Karpas-422 (cell line): ENCODE measurements around the gene ITPR3. TPM values are rescaled to one million over a fixed set of nuclear protein-coding genes. Genes with fewer than 3 reads are reported as not detected.
A peak's percentile ranks its signal among the peaks of the same experiment; 100 is the strongest.

Source experiments
- DNase-seq: peaks from one replicate; pipeline ENCODE4 v3.0.0-alpha.2; 2015
- H2AFZ ChIP-seq: fragments of 200-600 bp; sonication (generic); 2 replicates; pipeline ENCODE4 v1.6.1; 2014; ENCODE audit warnings: antibody characterized with exemption, low read length, mixed read lengths
- H3K27ac ChIP-seq: fragments of 200-600 bp; sonication (generic); 2 replicates; pipeline ENCODE4 v1.5.1; 2014; ENCODE audit warnings: mild to moderate bottlenecking, low read length, moderate library complexity
- H3K27me3 ChIP-seq: fragments of 200-600 bp; sonication (generic); 2 replicates; pipeline ENCODE4 v1.6.1; 2014; ENCODE audit warnings: low read length, mixed read lengths
- H3K36me3 ChIP-seq: fragments of 200-600 bp; sonication (generic); 2 replicates; pipeline ENCODE4 v1.6.1; 2014; ENCODE audit warnings: low read length, mixed read lengths; ENCODE audit not compliant: insufficient read depth
- H3K4me1 ChIP-seq: fragments of 200-600 bp; sonication (generic); 2 replicates; pipeline ENCODE4 v1.6.1; 2014; ENCODE audit warnings: mild to moderate bottlenecking, low read length, mixed read lengths
- H3K4me2 ChIP-seq: fragments of 200-600 bp; sonication (generic); 2 replicates; pipeline ENCODE4 v1.6.1; 2014; ENCODE audit warnings: low read length, low read depth, mild to moderate bottlenecking; ENCODE audit not compliant: poor library complexity, severe bottlenecking
- H3K4me3 ChIP-seq: fragments of 200-600 bp; sonication (generic); 2 replicates; pipeline ENCODE4 v1.5.1; 2014; ENCODE audit warnings: mild to moderate bottlenecking, antibody characterized with exemption, low read length, mixed read lengths
- H3K79me2 ChIP-seq: fragments of 200-600 bp; sonication (generic); 2 replicates; pipeline ENCODE4 v1.6.1; 2014; ENCODE audit warnings: mild to moderate bottlenecking, low read length, mixed read lengths
- H3K9ac ChIP-seq: fragments of 200-600 bp; sonication (generic); 2 replicates; pipeline ENCODE4 v1.6.0; 2014; ENCODE audit warnings: low read length
- H3K9me2 ChIP-seq: fragments of 200-600 bp; sonication (generic), shearing (Covaris generic); replicated peaks from 2 replicates; pipeline ENCODE4 v1.6.0; 2014; ENCODE audit warnings: mild to moderate bottlenecking, low read length, moderate library complexity; ENCODE audit not compliant: insufficient read depth
- H3K9me3 ChIP-seq: fragments of 300-700, 200-600 bp; sonication (generic); 2 replicates; pipeline ENCODE4 v1.6.1; 2014; ENCODE audit warnings: low read length, mixed read lengths
- H4K20me1 ChIP-seq: fragments of 200-600 bp; sonication (generic); 2 replicates; pipeline ENCODE4 v1.6.1; 2014; ENCODE audit warnings: mild to moderate bottlenecking, antibody characterized with exemption, low read length, low read depth; ENCODE audit not compliant: insufficient read depth
- total RNA-seq: library from RNA; depleted of rRNA; stranded (reverse); fragments of >200 nt; shearing (Covaris generic); gene quantifications from 2 replicates; pipeline ENCODE4 v1.2.3, GENCODE V29; 2014; ENCODE audit warnings: low replicate concordance

The ITPR3 gene
- total RNA-seq, 1 experiment from 2014 or later, result 3.9 TPM

DNA sequence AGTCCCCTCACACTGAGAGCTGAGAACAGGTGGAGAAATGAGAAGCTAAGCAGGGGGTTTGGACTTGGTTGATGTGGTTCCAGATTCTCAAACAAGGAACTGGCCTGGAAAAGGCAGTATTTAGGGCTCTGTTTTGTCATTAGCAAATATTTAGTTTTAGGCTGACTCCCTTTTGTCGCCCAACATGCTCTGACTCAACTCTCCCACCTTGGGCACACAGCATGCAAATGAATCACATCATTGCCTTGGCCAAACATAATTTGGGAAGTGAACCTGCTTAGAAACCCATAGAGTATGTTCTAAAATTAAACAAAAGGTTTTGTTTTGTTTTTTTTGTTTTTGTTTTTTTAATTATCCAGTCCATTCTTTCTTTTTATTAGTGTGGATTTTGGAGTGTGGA is 99.9 kb downstream of the ITPR3 start:
- H3K79me2 ChIP-seq, result no peaks in the 10 kb centered on the region
- peak; percentile 57 for DNase-seq
- H3K4me2 ChIP-seq, result peak overlapping the region; percentile 50
- H3K9me2 ChIP-seq, result no peaks in the 10 kb centered on the region
- H3K27me3 ChIP-seq, result no peaks in the 10 kb centered on the region
- H3K36me3 ChIP-seq, result no peaks in the 10 kb centered on the region
- no peak overlapping the region for H2AFZ ChIP-seq
- H3K9me3 ChIP-seq, result no peaks in the 10 kb centered on the region
- H3K27ac ChIP-seq, result no peak overlapping the region
- peaks cover 9% of the 10 kb centered on the region; the same call in 1 of the 2 replicates for H4K20me1 ChIP-seq
- H3K4me1 ChIP-seq, result peaks cover 17% of the 10 kb centered on the region
- 0 out of 2 replicates have a peak overlapping the region, but pooled peaks have one; percentile 15 for H3K4me3 ChIP-seq
- H3K9ac ChIP-seq, result no peak overlapping the region

DNA sequence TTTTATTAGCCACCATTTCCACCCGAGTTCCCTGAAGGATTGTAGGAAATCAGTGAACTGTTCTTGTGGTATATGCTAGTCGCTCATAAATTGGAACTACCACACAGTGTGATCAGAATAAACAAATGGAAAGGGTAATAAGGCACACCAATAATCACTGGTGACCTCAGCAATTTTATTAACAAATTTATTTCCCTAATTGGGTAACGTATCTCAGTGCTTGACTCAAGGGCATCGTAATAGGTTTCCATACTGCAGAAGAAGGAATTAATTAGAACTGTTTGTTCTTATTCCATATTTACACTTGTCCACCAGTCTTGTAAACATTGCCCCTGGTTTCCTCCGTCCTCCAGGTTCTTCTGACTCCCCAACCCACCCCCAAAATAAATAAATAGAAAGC is 100.4 kb downstream of the ITPR3 start:
- H3K9me2 ChIP-seq, result no peaks in the 10 kb centered on the region
- H3K4me1 ChIP-seq, result peaks cover 17% of the 10 kb centered on the region
- H3K4me2 ChIP-seq, result peak overlapping the region; percentile 50
- H3K9ac ChIP-seq, result no peak overlapping the region
- no peak overlapping the region for H2AFZ ChIP-seq
- no peaks in the 10 kb centered on the region for H3K9me3 ChIP-seq
- 0 out of 2 replicates have a peak overlapping the region, but pooled peaks have one; percentile 15 for H3K4me3 ChIP-seq
- no peaks in the 10 kb centered on the region for H3K36me3 ChIP-seq
- H3K27ac ChIP-seq, result no peak overlapping the region
- H3K27me3 ChIP-seq, result no peaks in the 10 kb centered on the region
- H4K20me1 ChIP-seq, result peaks cover 9% of the 10 kb centered on the region; the same call in 1 of the 2 replicates
- peak; percentile 52 for DNase-seq
- no peaks in the 10 kb centered on the region for H3K79me2 ChIP-seq

DNA sequence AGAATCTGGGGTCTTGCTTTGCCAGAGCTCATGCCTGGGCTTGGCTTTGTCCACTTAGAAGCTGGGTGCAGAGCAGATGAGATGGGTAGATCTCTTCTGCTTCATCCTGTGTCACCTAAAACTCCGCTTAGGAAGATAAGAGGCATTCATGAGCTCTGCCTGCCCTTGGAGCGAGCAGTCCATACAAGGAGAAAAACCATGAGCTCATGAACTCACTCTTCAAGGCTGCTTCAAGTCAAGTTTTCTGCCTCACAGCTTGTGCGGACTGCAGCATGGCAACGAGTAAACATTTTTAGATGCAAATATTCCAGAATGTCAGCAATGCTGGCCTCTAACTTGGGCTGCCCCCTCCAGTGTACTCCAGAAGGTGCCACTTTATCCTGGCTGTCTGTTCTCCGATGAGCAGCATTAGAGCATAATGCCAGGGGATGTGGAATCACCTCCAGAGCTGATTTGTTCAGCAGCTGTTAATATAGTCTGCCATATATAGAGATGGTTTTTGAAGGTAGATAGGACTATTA is 101.0 kb downstream of the ITPR3 start:
- no peaks in the 10 kb centered on the region for H3K9me3 ChIP-seq
- no peaks in the 10 kb centered on the region for H3K79me2 ChIP-seq
- H3K27ac ChIP-seq, result no peak overlapping the region
- no peak overlapping the region for H3K9ac ChIP-seq
- no peak overlapping the region for H2AFZ ChIP-seq
- H3K36me3 ChIP-seq, result no peaks in the 10 kb centered on the region
- peak overlapping the region; percentile 50 for H3K4me2 ChIP-seq
- no peak for DNase-seq
- H3K27me3 ChIP-seq, result no peaks in the 10 kb centered on the region
- H3K4me3 ChIP-seq, result no peak overlapping the region
- H3K4me1 ChIP-seq, result peaks cover 18% of the 10 kb centered on the region
- peaks cover 10% of the 10 kb centered on the region; the same call in 1 of the 2 replicates for H4K20me1 ChIP-seq
- H3K9me2 ChIP-seq, result no peaks in the 10 kb centered on the region

DNA sequence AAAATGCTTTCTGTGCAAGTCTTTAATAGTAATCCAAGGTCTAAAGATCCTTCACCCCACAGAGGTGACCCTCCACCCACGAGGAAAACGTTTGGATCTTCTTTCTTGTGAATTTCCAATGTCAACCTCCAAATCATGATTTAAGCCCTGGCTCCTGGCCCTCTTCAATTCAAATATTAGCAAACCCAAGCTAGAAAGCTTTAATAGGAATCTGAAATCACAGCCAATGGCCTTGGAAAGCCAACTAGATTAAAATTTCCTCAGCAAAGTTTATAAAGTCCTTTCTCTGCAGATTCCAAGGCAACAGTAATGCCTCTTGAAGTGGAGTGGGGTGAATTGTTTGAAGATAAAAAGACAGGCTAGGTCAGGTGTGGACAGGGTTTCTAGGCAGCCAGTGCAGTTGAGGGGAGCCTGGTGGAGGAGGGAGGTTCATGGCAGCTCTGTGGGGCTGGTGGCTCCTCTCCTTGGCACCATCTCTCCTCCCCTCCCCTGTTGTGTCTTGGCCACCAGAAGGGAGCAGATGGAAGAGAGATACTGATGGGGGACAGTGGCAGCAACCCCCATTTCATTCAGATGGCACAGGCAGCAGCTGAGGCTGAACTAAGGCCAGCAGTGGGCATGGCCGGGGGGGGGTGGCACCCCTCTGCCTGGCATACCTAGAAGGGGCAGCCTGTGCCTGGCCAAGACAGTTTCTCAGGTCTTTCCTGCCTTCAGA is 102.4 kb downstream of the ITPR3 start:
- H3K27me3 ChIP-seq, result no peaks in the 10 kb centered on the region
- no peak overlapping the region for H3K27ac ChIP-seq

DNA sequence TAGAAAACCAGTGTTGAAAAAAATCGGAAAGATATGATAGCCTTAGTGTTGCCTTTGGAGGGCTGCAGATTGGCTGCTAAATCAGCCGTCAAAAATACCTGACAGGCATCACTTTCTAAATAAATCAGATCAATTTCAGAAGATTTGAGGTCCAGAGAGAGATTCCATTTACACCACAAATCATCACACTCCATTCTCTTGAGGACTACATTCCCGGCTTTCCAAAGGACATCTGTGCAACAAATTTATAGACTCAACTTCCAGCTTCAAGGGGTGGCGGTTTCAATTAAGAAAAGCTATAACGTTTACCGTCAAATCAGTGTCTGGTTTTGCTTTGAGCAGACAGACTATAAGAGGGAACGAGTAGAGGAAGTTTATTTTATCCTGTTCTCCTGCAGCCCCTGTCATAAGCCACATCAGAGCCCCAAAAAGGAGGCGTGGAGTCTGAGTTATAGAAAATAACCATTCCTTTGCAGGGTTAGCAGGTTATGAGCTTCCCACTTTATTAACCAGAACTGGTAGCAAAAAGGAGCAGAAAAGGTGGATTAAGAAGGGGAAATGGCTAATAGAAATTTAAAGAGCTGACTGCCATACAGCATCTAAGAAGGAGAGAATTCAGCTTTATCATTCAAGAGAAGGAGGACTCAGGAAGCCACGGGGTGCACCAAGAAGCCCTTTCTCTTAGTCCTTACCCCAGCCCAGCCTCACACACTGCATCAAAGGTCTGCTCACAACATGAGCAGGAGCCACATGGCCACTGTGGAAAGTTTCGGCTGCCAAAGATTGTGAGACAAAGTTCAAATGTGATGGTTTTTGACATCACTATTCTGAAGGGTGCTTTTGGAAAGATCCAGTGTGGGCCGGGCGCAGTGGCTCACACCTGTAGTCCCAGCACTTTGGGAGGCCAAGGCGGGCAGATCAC is 103.2 kb downstream of the ITPR3 start:
- H3K4me1 ChIP-seq, result peaks cover 25% of the 10 kb centered on the region
- H3K9me3 ChIP-seq, result no peaks in the 10 kb centered on the region
- peaks cover 14% of the 10 kb centered on the region; the same call in 1 of the 2 replicates for H4K20me1 ChIP-seq
- H3K79me2 ChIP-seq, result no peaks in the 10 kb centered on the region
- no peak overlapping the region for H3K4me2 ChIP-seq
- no peak overlapping the region for H3K9ac ChIP-seq
- H3K27ac ChIP-seq, result no peak overlapping the region
- no peaks in the 10 kb centered on the region for H3K9me2 ChIP-seq
- no peaks in the 10 kb centered on the region for H3K36me3 ChIP-seq
- no peak for DNase-seq
- H2AFZ ChIP-seq, result no peak overlapping the region
- no peaks in the 10 kb centered on the region for H3K27me3 ChIP-seq
- no peak overlapping the region for H3K4me3 ChIP-seq

More for the DNA sequence above, 102.4 kb downstream of the ITPR3 start:
- Histone ChIP-seq H3K4me2 (no peak overlapping the region), H4K20me1 (peaks cover 14% of the 10 kb centered on the region; the same call in 1 of the 2 replicates), H3K9me2 (no peaks in the 10 kb centered on the region), H3K79me2 (no peaks in the 10 kb centered on the region), H2AFZ (no peak overlapping the region), H3K9me3 (no peaks in the 10 kb centered on the region), H3K36me3 (no peaks in the 10 kb centered on the region), H3K9ac (no peak overlapping the region), H3K4me3 (no peak overlapping the region), H3K4me1 (peaks cover 25% of the 10 kb centered on the region)
- no peak for DNase-seq

DNA sequence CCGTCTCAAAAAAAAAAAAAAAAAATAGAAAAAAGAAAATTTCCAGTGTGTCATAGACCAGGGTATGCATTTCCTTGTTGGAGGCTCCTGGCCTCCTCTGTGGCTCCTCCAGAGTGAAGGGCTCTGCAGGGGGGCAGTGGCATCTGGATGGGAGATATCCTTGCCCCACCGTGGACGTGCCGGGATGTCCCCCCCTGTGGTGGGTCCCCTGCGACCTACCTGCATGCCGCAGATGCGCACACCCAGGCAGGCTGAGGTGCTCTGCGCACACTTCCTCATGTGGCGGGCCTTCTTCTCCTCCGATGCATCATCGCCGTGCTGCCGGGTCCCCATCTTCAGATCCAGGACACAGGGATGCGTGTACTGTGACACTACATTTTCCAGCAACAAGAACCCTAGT is 104.1 kb downstream of the ITPR3 start:
- no peaks in the 10 kb centered on the region for H3K79me2 ChIP-seq
- H3K4me1 ChIP-seq, result peaks cover 25% of the 10 kb centered on the region
- H3K36me3 ChIP-seq, result no peaks in the 10 kb centered on the region

DNA sequence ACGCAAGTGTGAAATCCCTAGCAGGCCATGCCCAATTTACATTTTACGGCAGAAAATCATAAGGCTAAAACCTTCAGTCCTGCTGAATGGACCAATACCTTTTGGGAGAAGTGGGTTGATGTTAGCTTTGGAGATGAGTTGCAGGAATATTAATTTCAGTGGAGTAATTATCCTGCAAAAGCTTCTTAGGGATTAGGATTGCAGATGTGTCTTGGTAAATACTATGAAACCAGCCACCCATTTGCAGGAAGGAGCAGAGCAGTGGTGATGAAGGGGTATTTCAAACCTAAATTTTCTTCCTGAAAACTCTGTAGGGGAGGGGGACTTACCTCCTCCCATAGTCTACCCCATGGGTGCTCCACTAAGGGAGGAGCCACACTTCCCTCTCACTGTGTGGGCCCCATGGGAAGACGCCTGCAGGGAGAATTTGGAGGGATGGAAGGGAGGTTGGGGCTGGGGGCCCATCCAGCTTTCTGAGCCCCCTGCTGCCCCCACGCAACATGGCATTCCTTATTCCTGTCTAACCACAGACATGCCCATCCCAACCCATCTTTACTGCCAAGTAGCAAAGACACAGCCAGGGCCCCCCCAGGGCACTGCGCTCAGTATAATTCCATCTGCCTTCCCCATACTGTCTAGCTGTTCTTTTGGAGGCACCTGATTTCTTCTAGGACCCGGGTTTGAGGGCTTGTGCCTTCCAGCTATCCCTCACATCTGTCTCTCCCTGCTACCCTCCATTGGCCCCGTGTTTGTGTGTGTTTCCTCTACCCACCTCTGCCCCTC is 105.0 kb downstream of the ITPR3 start:
- Histone ChIP-seq H3K4me2 (no peak overlapping the region), H3K36me3 (no peaks in the 10 kb centered on the region), H3K27me3 (no peaks in the 10 kb centered on the region), H3K4me1 (peaks cover 19% of the 10 kb centered on the region), H4K20me1 (peaks cover 9% of the 10 kb centered on the region; the same call in 1 of the 2 replicates), H3K9ac (no peak overlapping the region), H3K27ac (no peak overlapping the region), H3K9me2 (no peaks in the 10 kb centered on the region), H3K9me3 (no peaks in the 10 kb centered on the region), H3K4me3 (no peak overlapping the region), H3K79me2 (no peaks in the 10 kb centered on the region), H2AFZ (no peak overlapping the region)
- DNase-seq, result no peak

More for the DNA sequence above, 104.1 kb downstream of the ITPR3 start:
- Histone ChIP-seq H4K20me1 (peaks cover 14% of the 10 kb centered on the region; the same call in 1 of the 2 replicates), H3K4me2 (no peak overlapping the region), H2AFZ (no peak overlapping the region), H3K9me3 (no peaks in the 10 kb centered on the region), H3K27me3 (no peaks in the 10 kb centered on the region), H3K9ac (no peak overlapping the region), H3K4me3 (no peak overlapping the region), H3K27ac (no peak overlapping the region), H3K9me2 (no peaks in the 10 kb centered on the region)
- no peak for DNase-seq
